Fibroblast of lung (primary cell): ENCODE data around the gene DAZ4. TPM values are rescaled to one million over a fixed set of nuclear protein-coding genes. Genes with fewer than 3 reads are reported as not detected.

Experiments used
- polyA plus RNA-seq, 2 donors: library from polyadenylated mRNA; depleted of rRNA in 1 of 2; stranded (reverse) in 1 of 2; unstranded in 1 of 2; fragments of >200 nt; gene quantifications; 2 replicates each; pipeline ENCODE4 v1.2.1, GENCODE V29; 2011 to 2012; ENCODE audit warnings: missing spikeins in 1 of 2
- total RNA-seq: library from RNA; depleted of rRNA; stranded (reverse); fragments of >200 nt; gene quantifications from 2 replicates; pipeline ENCODE4 v1.2.1, GENCODE V29; 2014

The DAZ4 gene
- total and polyA plus RNA-seq, 2 donors (not counting 1 experiment from before 2014, with no cell fraction given), result not detected

Other genes starting within 250 kb of the DAZ4 start
- not detected in 2 replicates for gene BPY2B, start 215.9 kb upstream of the DAZ4 start, total RNA-seq
- not detected in 2 replicates for gene BPY2B, start 215.9 kb upstream of the DAZ4 start, polyA plus RNA-seq
- not detected in 2 replicates for gene DAZ3, start 20.5 kb upstream of the DAZ4 start, total RNA-seq
- not detected in 2 replicates for gene DAZ3, start 20.5 kb upstream of the DAZ4 start, polyA plus RNA-seq
- gene BPY2C, start 218.2 kb downstream of the DAZ4 start, total RNA-seq, result not detected in 2 replicates
- not detected in 2 replicates for gene BPY2C, start 218.2 kb downstream of the DAZ4 start, polyA plus RNA-seq